ENCODE measurements around the gene NDUFS7.

The NDUFS7 gene

GRCh38 chr19:1383312-1384084, at the start of gene NDUFS7:
Gene NDUFS7, plus strand, starts transcription at chr19:1383907. Its CDS starts 20 bp downstream, at chr19:1383927.
- peak; percentile 3 for TF ChIP-seq CTCF (IDR thresholded peaks at IDR 0.05; ENCODE audit: insufficient read depth, low read length, missing control alignments)
- peak; percentile 65 for DNase-seq (ENCODE audit: low read depth, low spot score)
- peak within 1 kb of the TSS; percentile 92 for H3K4me3 ChIP-seq (ENCODE audit: low read depth, low read length)
- ChIA-PET CTCF (interaction anchor here (0.7 to 1.7 kb wide), 7 partner anchors 10 to 140 kb away, joined by 3 to 6 read pairs (median 4); no protein-coding TSS in a partner anchor), POLR2A (interaction anchor here (0.8 to 1.0 kb wide), 4 partner anchors 8 to 29 kb away, joined by 3 to 6 read pairs (median 5); a partner anchor contains a TSS)

- H3K4me3 ChIP-seq (ENCODE audit: low read depth, low read length), result no peak overlapping the region
- no peak for DNase-seq (ENCODE audit: low read depth, low spot score)
- POLR2A ChIA-PET, result no interaction called here
- TF ChIP-seq CTCF (IDR thresholded peaks at IDR 0.05; ENCODE audit: insufficient read depth, low read length, missing control alignments), result no peak
- CTCF ChIA-PET, result no interaction called here
Measured at GRCh38 chr19:1336079-1336684, 47.5 kb upstream of the NDUFS7 start.

- DNase-seq (ENCODE audit: low read depth, low spot score), result no peak
- H3K4me3 ChIP-seq (ENCODE audit: low read depth, low read length), result no peak overlapping the region
- no peak for TF ChIP-seq CTCF (IDR thresholded peaks at IDR 0.05; ENCODE audit: insufficient read depth, low read length, missing control alignments)
- ChIA-PET POLR2A (no interaction called here), CTCF (no interaction called here)
Measured at GRCh38 chr19:1340681-1341469, 42.8 kb upstream of the NDUFS7 start.

GRCh38 chr19:1343041-1343440, 40.7 kb upstream of the NDUFS7 start:
- ChIA-PET CTCF (no interaction called here), POLR2A (interaction anchor here (0.6 to 0.7 kb wide), 2 partner anchors 15 to 389 kb away, joined by 3 read pairs; no protein-coding TSS in a partner anchor)
- TF ChIP-seq CTCF (IDR thresholded peaks at IDR 0.05; ENCODE audit: insufficient read depth, low read length, missing control alignments), result no peak
- no peak overlapping the region for H3K4me3 ChIP-seq (ENCODE audit: low read depth, low read length)
- DNase-seq (ENCODE audit: low read depth, low spot score), result no peak

GRCh38 chr19:1349211-1349610, 34.5 kb upstream of the NDUFS7 start:
- no peak overlapping the region for H3K4me3 ChIP-seq (ENCODE audit: low read depth, low read length)
- ChIA-PET CTCF (no interaction called here), POLR2A (no interaction called here)
- DNase-seq (ENCODE audit: low read depth, low spot score), result no peak
- TF ChIP-seq CTCF (IDR thresholded peaks at IDR 0.05; ENCODE audit: insufficient read depth, low read length, missing control alignments), result no peak

- ChIA-PET CTCF (no interaction called here), POLR2A (no interaction called here)
- H3K4me3 ChIP-seq (ENCODE audit: low read depth, low read length), result no peak overlapping the region
- no peak for DNase-seq (ENCODE audit: low read depth, low spot score)
- no peak for TF ChIP-seq CTCF (IDR thresholded peaks at IDR 0.05; ENCODE audit: insufficient read depth, low read length, missing control alignments)
Measured at GRCh38 chr19:1350867-1351266, 32.8 kb upstream of the NDUFS7 start.

All from AG04449 (cell line).